OCI-LY7 (cell line): ENCODE measurements around the gene NTPCR. TPM values are rescaled to one million over a fixed set of nuclear protein-coding genes. Genes with fewer than 3 reads are reported as not detected.

ENCODE experiments used
- BruUV-seq: library from RNA; stranded (reverse); fragments of 400-500 nt; replicated peaks from 2 replicates; lab custom pipeline; 2021; lab: Mats Ljungman, UMichigan
- CTCF ChIA-PET: fragments of 300-600 bp; sonication (Branson Sonifier 250); formaldehyde crosslinking; loops from one replicate; lab custom pipeline; 2022; ENCODE audit warnings: antibody characterized with exemption; ENCODE audit not compliant: unreplicated experiment; lab: Charles Lee
- POLR2A ChIA-PET: fragments of 300-600 bp; sonication (Branson Sonifier 250); formaldehyde crosslinking; loops from one replicate; lab custom pipeline; 2022; ENCODE audit warnings: antibody characterized with exemption; lab: Charles Lee
- DNase-seq: peaks from one replicate; pipeline ENCODE4 v3.0.0-alpha.2; 2015; ENCODE audit warnings: low spot score
- H2AFZ ChIP-seq: fragments of 200-600 bp; sonication (generic), shearing (Covaris generic); 2 replicates; pipeline ENCODE4 v1.6.1; 2014; ENCODE audit warnings: mild to moderate bottlenecking, antibody characterized with exemption, low read length, moderate library complexity
- H3K27ac ChIP-seq: fragments of 200-600 bp; sonication (generic); 2 replicates; pipeline ENCODE4 v1.5.1; 2014; ENCODE audit warnings: mixed run types, low read depth, mild to moderate bottlenecking, moderate library complexity, low read length, inconsistent platforms; ENCODE audit not compliant: poor library complexity, severe bottlenecking
- H3K36me3 ChIP-seq: fragments of 200-600 bp; sonication (generic); 2 replicates; pipeline ENCODE4 v1.6.1; 2014; ENCODE audit warnings: mild to moderate bottlenecking, antibody characterized with exemption, low read length, moderate library complexity, mixed read lengths; ENCODE audit not compliant: insufficient read depth
- H3K4me1 ChIP-seq: fragments of 200-600 bp; sonication (generic); 2 replicates; pipeline ENCODE4 v1.5.1; 2014; ENCODE audit warnings: mild to moderate bottlenecking, low read length; ENCODE audit not compliant: insufficient read depth, poor library complexity, severe bottlenecking
- H3K4me2 ChIP-seq: fragments of 200-600 bp; sonication (generic); 2 replicates; pipeline ENCODE4 v1.6.1; 2014; ENCODE audit warnings: mild to moderate bottlenecking, low read length
- H3K4me3 ChIP-seq: fragments of 200-600 bp; sonication (generic); 2 replicates; pipeline ENCODE4 v1.5.1; 2014; ENCODE audit warnings: mild to moderate bottlenecking, low read depth, low read length; ENCODE audit not compliant: poor library complexity, severe bottlenecking
- H3K79me2 ChIP-seq: fragments of 200-600 bp; sonication (generic); 2 replicates; pipeline ENCODE4 v1.6.1; 2016; ENCODE audit warnings: low read depth, mild to moderate bottlenecking, low read length, moderate library complexity, mixed read lengths; ENCODE audit not compliant: insufficient read depth
- H3K9me2 ChIP-seq: fragments of 200-600 bp; sonication (generic); 2 replicates; pipeline ENCODE4 v1.6.1; 2016; ENCODE audit warnings: mild to moderate bottlenecking, low read length, mixed read lengths; ENCODE audit not compliant: insufficient read depth
- H3K9me3 ChIP-seq: fragments of 200-600 bp; sonication (generic); 2 replicates; pipeline ENCODE4 v1.6.1; 2014; ENCODE audit warnings: mild to moderate bottlenecking, mixed run types, low read length, mixed read lengths
- H4K20me1 ChIP-seq: fragments of 200-600 bp; sonication (generic); 2 replicates; pipeline ENCODE4 v1.6.1; 2014; ENCODE audit warnings: mild to moderate bottlenecking, antibody characterized with exemption, low read length, moderate library complexity, mixed read lengths; ENCODE audit not compliant: insufficient read depth
- EZH2phosphoT487 ChIP-seq: fragments of 200-600 bp; sonication (generic); IDR thresholded peaks from 2 replicates; pipeline ENCODE4 v1.6.1; 2018; ENCODE audit warnings: low read depth, borderline replicate concordance, mild to moderate bottlenecking, mixed run types, antibody characterized with exemption, low read length, moderate library complexity, mixed read lengths
- intact Hi-C: fragments of 100-400 bp; cut with micrococcal nuclease; formaldehyde crosslinking; loops from one replicate; pipeline ENCODE4 v1.10.0; 2022; ENCODE audit not compliant: unreplicated experiment
- total RNA-seq, 2 experiments: library from RNA; depleted of rRNA in 1 of 2; stranded (reverse); fragments of >200 nt in 1 of 2; shearing (Covaris generic) in 1 of 2; gene quantifications; 2 replicates each; pipeline ENCODE4 v1.2.3, GENCODE V29; 2014 to 2022
- TF ChIP-seq, protein P1 (sequence below): fragments of 200-600 bp; sonication (generic); conservative IDR thresholded peaks from 2 replicates; pipeline ENCODE4 v1.5.1; 2014; ENCODE audit warnings: mild to moderate bottlenecking, antibody characterized with exemption, low read length, moderate library complexity, mixed read lengths

The NTPCR gene
- total RNA-seq, 2 experiments from 2014 or later, result 17.3 to 39.1 TPM

GRCh38 chr1:232965124-232965911, 14.9 kb downstream of the NTPCR start:
- TF ChIP-seq, protein P1, sequence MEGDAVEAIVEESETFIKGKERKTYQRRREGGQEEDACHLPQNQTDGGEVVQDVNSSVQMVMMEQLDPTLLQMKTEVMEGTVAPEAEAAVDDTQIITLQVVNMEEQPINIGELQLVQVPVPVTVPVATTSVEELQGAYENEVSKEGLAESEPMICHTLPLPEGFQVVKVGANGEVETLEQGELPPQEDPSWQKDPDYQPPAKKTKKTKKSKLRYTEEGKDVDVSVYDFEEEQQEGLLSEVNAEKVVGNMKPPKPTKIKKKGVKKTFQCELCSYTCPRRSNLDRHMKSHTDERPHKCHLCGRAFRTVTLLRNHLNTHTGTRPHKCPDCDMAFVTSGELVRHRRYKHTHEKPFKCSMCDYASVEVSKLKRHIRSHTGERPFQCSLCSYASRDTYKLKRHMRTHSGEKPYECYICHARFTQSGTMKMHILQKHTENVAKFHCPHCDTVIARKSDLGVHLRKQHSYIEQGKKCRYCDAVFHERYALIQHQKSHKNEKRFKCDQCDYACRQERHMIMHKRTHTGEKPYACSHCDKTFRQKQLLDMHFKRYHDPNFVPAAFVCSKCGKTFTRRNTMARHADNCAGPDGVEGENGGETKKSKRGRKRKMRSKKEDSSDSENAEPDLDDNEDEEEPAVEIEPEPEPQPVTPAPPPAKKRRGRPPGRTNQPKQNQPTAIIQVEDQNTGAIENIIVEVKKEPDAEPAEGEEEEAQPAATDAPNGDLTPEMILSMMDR, result no peak
- TF ChIP-seq EZH2phosphoT487, result no peak
- Histone ChIP-seq H2AFZ (no peak overlapping the region), H3K9me3 (no peaks in the 10 kb centered on the region), H3K27ac (no peak overlapping the region), H3K79me2 (no peaks in the 10 kb centered on the region), H3K4me1 (no peaks in the 10 kb centered on the region), H3K4me3 (no peak overlapping the region), H3K4me2 (no peak overlapping the region), H4K20me1 (no peaks in the 10 kb centered on the region), H3K36me3 (peaks cover 30% of the 10 kb centered on the region; the same call in 1 of the 2 replicates), H3K9me2 (no peaks in the 10 kb centered on the region)
- intact Hi-C loops, result no loop called here
- ChIA-PET CTCF (no interaction called here), POLR2A (interaction anchor here (0.8 kb wide), 1 partner anchor 9 kb away, joined by 3 read pairs; no protein-coding TSS in a partner anchor)
- no peak for DNase-seq
- no TSS peak for BruUV-seq

GRCh38 chr1:232965912-232966217, 15.5 kb downstream of the NTPCR start:
- no TSS peak for BruUV-seq
- H3K9me2 ChIP-seq, result no peaks in the 10 kb centered on the region
- CTCF ChIA-PET, result no interaction called here

More at GRCh38 chr1:232965912-232966217, 15.5 kb downstream of the NTPCR start:
- intact Hi-C loops, result no loop called here
- no peak overlapping the region for H3K4me3 ChIP-seq
- no peak overlapping the region for H3K4me2 ChIP-seq
- POLR2A ChIA-PET, result interaction anchor here (0.6 to 0.8 kb wide), 3 partner anchors 10 to 1978 kb away, joined by 3 read pairs; no protein-coding TSS in a partner anchor
- H3K9me3 ChIP-seq, result no peaks in the 10 kb centered on the region
- H3K36me3 ChIP-seq, result peaks cover 33% of the 10 kb centered on the region
- H3K79me2 ChIP-seq, result no peaks in the 10 kb centered on the region
- DNase-seq, result no peak
- H3K27ac ChIP-seq, result no peak overlapping the region
- no peaks in the 10 kb centered on the region for H4K20me1 ChIP-seq
- no peaks in the 10 kb centered on the region for H3K4me1 ChIP-seq
- H2AFZ ChIP-seq, result no peak overlapping the region
- TF ChIP-seq, protein P1, result no peak
- no peak for TF ChIP-seq EZH2phosphoT487
